Hippocampal formation (tissue), 2 donors: ENCODE data around the gene VEZF1.

ENCODE experiments used
- DNase-seq, 2 donors: peaks; one replicate each; lab custom pipeline; 2025; lab: John Stamatoyannopoulos, UW

The VEZF1 gene

DNA sequence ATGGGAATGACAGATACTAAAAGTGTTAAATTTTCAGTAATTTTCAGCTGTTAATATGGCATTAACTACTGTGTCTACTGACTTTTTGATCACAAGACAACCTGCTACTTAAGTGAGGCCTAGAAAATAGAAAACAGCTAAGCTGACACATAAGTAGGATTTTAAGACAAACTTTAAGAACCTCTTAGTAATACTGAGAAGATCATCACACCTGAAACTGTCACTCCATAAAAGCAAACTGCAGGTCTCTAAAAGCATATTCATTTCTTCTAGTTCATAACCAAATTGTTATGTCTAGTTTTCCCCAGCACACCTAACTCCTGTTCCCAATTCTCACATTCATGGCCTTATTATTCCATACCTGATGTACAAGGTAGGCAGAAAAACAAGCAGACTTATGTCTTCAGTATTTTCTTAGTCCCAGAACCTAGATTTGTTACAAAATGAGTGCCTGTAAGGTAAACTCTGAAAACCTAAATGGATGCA, 11.0 kb upstream of the VEZF1 start:
- DNase-seq = no peak

DNA sequence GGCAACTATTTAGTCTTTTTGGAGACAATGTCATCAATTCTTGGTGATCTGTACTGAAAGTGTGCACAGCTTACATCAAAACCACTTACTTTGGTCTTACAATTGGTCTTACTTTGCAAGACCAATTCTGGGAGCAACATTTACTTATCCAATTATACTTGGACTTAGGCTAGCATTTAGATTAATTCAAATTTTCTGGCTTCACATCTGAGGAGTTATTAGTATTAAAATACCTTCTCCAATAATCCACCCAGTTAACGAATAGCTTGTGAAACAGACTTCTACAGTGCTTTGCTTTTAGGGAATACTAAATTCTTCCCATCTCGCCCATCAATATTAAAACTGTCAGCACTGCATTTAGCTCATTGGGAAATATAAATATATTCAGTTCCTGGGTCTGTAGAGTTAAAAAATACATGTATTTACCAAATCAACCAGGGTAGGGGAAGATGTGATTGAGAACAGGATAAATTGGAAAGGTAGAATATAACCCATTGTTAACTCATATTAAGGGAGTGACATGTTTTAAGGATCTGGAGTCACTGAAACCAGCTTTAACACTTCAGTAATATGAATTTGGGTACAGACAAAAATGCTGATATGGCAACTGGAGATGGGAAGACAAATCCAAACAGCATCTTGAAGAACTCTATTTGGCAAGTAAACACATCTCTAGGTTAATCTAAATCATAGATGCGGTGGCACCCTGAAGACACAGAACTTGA, 9.2 kb upstream of the VEZF1 start:
- DNase-seq = no peak

DNA sequence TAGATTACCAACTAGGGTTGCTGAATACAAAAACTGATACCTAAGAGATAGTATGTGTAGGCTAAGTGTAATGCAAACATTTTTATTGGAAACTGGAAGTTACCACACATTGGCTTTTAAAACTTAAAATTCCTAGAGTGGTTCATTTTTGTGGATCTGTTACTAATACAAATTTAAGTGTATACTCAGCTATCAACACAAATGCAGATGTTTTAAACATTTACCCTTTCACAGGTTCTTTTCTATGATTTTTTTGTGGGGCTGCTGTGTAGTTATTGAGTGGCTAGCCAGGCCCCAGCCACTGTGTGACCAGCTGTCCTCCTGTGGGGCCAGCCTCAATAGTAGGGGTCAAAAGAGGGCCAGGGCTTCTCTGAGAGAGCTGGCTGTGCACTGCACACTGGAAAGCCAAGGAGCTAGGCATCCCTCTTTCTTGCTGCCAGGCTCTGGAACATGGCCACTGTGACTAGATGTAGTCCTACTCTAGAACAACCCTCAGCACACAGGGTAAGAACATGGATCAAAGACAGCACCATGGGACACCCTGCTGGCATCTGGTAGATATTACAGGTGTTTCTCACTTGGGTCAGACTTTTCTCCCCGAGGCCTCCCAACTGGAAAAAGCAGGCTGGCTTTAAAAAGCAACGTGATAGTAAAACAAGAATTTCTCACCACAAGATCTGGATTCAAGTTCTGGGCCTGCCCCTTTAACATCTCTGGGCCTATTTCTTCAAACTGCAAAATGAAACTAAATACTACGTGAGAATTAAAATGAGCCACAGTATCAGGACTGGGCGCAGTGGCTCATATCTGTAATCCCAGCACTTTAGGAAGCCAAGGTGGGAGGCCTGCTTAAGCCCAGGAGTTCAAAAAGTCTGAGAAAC, 7.3 kb upstream of the VEZF1 start:
- peak; percentile 52 to 77 for DNase-seq

DNA sequence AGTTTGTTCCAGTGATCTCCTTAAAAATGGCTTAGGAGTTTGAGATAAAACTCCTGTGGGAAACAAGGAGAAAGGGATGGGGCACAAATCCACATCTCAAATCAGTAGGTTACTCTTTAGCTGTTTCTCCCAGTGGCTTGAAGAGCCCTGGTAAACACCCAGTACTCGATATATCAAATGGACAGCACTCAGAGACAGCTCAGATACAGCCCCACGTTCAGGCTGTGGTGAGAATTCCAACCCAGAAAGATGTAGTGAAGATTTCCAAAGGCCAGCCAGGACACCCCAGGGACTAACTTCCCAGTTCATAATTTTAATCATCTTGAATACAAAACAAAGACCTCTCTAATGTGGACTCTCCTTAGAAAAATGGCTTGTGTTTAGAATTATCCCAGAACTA, 6.4 kb upstream of the VEZF1 start:
- DNase-seq = no peak

DNA sequence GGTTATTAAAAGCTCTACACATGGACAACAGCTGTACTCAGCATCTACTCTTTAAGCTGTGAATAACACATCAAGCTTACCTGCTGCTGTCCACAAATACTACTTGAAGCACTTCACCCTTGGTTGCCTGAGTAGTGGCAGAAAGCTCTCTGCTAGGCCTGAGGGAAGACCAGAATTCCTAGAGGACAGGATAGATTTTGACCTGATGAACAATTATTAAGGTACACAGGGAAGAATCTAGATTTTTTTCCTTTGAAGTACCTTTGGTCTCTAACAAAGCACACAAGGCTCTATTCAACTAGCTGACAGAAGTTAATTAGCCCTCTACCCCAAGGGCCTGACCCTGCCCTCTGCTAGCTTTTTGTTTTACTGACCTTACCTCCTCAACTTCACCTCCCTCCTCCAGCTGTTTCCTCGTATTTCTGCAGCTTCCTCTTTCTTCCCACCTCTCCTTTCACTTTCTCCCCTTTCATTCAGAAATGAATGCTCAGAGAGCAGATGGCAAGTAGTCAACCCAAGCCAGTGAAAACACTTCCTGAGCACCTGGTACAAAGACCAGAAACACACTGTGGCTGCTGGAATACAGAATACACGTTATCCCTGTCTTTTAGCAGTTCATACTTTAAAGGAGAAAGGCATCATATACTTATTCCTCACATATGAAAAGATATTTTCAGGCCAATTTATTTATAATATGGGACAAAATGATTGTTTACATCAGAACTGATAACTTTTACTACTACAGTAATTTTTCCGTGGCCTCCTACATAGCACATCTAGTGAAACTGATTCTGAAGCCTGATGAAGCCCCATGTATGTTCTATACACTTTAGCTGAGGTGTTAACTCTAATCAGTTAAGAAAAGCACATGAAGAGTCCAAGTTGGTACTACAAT, 5.7 kb upstream of the VEZF1 start:
- no peak for DNase-seq

DNA sequence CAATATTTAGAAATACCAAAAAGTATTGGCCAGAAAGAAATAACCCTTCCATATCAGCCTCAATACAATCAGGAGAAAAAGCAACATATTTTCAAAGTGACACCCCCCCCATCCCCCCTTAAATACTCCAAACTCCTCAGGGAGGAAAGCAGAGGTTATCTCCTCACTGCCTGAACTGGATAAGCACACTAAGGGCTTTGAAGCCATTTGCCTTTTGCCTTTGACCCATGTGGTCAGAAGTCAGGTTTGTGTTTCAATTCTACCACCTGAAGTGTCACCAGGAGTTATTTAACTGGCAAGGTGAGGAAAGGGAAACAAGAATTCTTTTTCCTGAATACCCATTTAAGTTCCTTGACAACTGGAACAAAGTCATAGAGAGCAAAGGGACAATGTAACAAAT, 3.5 kb upstream of the VEZF1 start:
- no peak for DNase-seq

DNA sequence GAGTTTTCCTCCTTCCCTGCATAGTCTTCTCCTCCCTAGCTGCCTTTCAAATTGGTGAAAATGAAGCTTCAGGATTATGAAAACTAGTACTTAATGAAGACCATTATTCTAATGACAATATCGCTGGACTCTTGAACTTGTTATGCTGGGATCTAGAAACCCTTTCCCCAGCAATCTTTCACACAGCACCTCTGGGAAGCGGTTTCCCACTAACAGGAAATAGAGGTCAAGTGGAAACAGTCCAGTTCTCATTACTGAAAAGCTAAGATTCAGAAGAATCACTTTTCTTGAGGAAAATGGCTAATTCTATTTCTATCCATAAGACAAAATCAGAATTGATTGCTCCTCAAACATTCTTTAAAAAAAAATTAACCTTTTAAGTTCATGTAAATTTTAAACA, 2.0 kb upstream of the VEZF1 start:
- no peak for DNase-seq

DNA sequence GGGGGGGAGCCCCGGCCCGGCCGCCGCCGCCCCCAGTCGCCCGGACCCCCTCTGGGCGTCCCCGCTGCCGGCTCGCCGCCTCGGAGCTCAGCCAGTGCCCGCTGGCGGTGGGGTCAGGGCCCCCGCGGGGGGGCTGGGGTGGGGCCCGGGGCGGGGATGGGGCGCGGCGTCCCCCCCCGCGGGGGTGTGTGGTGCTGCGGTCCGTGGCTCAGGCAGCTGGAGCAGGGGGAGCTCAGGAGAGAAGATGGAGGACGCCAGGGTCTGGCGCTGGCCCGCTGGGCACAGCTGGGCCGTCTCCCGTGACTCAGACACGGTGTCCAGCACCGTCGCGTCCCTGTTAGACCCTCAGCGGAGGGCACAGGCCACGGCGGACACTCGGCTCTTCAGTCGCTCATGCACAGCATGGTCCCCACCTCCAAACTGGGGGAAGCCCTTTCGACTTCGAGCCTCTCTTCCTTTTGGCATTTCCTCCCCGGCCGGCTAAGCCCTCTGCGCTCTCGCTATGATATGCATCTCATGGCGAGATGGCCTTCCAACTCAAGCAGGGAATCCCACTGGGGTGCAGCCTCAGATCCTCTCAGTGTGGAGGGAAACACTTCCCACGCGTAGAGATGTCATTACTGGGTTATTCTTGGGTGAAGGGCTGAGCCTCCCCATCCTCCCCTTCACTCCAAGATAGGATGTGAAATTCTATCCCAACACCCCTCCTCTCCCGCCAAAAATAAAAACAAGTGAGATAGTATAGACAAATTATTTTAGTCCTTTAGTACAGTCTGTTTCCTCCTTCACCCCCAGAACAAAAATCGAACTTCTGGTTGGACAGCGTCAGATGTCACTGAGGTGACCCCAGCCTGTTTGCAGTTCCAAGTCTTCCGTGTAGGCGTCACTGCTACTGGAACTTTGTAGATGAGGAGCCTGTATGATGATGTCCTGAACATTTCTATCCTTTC, 522 bp upstream of the VEZF1 start:
- peak; percentile 39 to 85 for DNase-seq

DNA sequence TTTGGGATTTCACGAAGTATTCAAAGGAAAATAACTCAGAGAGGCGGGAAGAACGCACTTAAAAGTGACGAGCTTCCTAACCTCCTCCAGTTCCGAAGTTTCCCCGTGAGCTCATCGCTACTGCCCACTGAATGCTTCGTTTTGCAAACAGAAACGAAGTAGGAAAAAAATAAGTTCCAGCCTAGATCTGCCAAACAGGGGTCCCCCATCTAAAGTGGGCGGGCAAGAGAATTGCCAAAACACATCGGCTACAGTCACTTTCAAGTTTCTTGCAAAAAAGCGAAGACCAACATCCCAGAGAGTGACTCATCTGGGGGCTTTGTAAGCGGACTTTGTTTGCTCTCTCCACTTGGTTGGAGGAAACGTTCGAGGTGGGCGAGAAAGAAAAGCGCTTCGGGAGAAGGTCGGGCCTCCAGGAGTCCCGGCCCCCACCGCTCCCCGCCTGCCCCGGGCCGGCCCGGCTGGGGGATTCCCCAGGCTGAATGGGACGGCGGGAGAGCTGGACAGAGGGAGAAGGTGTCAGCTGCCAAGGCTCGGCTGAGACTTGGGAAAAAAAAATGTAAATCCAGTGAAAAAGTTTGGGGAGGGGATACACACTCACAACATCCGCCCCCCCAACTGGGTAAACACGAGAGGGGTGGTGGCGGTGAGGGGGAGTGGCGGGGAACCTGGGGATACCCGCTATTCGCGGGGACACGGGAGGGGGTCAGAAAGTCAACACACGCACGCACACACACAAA, 1.0 kb downstream of the VEZF1 start:
- DNase-seq = peak in 1 of 2 donors; percentile 53

DNA sequence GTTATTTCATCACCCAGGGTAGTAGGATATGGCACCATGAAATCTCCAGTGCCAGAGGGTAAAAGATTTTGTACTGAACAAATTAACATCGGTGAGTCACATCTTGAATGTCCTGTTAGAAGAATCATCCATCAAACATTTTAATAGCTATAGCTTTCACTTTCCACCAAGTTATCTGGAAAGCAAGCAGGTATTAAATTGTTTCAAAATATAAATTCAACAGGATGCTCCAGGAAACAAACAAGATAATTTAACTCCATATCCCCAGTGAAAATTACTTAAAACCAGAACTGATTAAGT, 2.4 kb downstream of the VEZF1 start:
- no peak for DNase-seq

DNA sequence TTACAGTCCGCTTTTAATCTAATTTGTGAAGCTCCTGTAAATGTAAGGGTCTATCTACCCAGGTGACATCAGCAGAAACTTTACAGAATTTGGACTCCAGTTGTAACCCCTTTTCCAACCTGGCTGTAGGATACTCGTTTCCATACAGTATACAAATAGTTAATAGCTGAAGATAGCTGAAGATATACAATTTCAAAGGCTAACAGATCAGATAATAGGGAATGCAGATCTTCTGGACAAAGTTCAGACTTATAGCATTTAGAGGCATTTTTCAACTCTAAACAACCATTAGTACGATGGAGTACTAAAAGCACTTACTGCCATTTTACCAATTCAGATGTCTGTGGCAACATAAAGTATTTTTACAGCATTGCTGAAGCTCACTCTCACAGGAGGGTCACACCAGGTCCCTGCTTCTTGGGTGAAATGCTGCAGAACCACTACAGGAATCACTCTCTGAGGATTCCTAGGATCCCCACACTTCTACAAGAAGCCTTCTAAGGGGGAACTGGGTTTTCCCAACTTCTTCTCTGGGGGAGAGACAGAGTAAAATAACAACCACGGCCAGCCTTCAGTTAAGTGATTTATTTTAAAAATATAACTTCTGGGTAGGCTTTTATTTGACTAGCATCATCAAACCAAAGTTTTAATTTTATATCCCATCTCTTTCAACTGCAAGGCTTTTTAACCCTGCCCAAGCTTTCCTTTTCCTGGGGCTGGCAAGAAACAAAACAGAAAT, 2.9 kb downstream of the VEZF1 start:
- no peak for DNase-seq

DNA sequence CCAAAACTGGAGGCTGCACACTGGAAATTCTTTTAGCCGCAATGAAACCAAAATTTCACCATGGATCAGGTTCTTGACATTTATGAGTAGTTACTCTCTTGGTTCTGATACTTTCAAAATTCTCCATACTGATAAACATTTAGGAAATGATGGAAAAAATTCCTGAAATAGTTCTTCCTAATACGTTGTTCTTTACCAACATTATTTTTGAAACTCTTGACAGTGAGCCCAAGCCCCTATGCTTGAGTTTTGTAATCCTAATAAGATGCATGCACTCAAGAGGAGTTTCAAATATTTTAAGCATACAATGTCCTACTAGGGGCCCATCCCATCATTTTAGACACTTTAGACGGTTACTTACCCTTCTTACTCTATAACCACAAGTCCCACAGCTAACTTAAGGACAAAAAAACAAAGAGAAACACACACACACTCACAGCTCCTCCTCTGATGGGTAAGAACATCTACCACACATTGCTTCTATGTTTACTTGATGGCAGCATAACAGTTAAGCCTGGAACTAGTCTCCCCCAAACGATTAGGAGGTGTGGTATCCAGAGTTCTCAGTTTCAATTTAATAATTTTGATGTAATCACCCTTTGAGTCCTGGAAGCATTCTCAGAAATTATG, 3.7 kb downstream of the VEZF1 start:
- no peak for DNase-seq

DNA sequence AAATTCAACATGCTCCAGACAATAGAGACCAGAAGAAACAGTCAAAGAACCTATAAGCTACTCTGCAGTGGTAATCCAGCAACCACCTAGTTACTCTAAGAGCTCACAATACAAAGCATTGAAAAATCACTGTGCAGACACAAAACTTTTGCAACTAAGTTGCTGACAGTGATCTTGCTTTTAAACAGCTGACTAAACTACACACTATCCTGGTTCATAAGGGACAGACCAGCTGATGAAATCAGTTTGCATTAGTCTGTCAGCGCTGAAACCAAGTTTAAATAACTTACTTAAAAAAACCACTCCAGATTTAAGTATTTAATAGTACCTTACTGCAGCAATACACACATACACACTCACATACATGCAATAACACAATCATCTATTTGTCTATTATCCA, 4.6 kb downstream of the VEZF1 start:
- DNase-seq = no peak

DNA sequence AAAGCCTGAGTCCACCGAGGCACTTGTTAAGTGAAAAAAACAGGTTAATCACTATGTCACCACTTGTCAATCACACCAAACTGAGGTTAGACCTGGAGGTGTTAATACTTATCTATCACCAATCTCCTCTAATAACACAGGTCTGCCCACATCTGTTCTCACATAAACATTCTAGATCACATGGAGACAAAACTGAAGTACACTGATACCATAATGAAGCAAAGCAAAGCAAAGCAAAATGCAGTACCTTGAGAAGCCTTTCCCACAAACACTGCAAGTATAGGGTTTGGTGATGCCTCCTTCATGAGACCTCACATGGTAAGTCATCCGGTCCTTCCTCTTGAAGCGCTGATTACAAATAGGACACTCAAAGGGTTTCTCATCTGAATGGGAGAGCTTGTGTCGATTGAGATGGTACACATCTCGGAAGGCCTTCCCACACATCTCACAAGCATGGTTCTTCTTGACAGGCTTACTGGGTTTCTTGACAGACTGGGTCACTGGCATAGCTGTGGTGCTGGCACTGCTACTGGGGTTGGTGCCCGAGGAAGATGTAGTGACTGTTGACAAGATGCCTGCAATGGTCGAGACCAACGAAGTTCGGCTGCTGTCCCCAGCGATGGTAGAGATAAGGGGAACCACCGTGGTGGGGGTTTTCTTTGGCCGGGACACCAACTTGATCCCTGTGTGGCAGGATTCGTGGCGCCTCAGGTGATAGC, 5.4 kb downstream of the VEZF1 start:
- DNase-seq = no peak

DNA sequence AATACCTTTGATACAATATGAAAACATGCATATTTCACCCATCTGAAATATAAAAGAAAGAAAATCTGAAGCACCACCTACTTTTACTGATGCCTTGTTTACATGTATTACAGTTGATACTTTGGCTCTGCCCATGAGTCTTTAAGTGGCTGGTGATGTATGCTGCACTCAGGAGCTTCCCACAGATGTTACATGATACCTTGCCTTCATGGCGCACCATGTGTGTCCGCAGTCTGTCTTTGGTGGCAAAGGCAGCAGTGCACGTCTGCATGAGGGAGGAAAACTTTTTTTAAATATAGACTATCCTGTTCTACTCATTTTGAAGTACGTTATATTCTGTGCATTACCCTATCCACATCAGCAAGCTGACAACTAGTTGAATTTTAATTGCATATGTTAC, 7.5 kb downstream of the VEZF1 start:
- no peak for DNase-seq

DNA sequence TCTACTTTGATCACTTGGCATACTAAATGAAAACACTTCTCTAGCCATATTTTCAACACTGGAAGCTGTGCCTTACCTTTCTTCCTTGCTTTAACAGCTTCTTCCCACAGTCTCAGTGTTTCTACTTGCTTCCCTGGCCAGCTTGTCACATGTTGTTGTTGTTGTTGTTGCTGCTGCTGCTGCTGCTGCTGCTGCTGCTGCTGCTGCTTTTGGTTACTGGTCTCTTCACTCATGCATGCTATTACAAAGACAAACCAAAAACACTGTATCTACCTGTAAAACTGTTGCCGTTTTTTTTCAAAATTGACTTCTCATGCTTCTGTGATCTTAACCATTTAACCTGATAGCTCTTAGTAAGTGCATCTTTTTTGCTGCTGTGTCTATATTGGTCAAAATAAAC, 9.0 kb downstream of the VEZF1 start:
- no peak for DNase-seq

DNA sequence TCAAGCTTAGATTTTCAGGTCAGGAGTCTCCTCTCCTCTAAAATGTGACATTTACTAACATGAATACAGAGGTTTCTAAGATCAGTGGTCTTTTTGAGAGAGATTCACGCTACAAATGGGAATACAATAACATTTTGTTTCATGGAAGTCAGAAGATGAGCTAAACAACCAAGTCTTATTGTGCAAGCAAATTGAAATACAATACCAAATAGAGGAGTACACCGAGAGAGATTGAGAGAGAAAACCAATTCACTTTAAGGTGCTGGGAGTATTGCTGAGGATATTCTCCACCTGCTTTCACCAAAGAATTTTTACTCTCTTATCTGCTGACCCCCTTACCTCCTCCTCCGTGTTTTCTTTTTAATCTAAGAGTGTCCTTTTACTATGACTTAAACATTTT, 11.5 kb downstream of the VEZF1 start:
- DNase-seq = peak in 1 of 2 donors; percentile 81

DNA sequence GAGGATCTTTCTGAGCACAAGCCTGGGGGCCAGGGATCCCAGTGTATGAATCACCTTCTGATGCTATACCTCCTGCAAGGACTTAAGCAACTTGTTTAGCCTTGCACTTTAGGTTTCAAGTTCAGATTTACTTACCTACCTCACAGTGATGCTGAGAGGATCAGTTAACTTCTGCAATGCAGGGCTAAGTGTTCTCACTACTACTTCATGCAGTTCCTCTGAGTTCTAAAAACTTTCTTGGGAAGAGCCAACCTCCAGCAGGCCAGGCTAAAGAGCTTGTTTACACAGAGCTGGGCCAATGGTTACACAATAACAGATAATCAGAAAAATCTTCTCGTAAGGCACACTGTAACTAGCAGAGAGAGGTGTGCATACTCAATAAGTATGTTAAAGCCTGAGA, 13.0 kb downstream of the VEZF1 start:
- no peak for DNase-seq
